ENCODE results near the gene HEPN1. TPM values are rescaled to one million over a fixed set of nuclear protein-coding genes. Genes with fewer than 3 reads are reported as not detected.

Gene HEPN1
- total RNA-seq (2011; cell fraction: chromatin; rRNA removed; ENCODE audit: low replicate concordance) = not detected in 2 replicates
- not detected in 2 replicates for total RNA-seq (2011; cell fraction: nucleolus; rRNA removed)
- total RNA-seq (2011; cell fraction: nucleoplasm; rRNA removed) = not detected in 2 replicates
- total RNA-seq (2014; rRNA removed) = not detected in 2 replicates
- not detected in 2 replicates for total RNA-seq (2014; rRNA removed; fragmentation: Illumina TruSeq; extraction: Trizol)
- not detected in 2 replicates for total RNA-seq (2015; rRNA removed; fragmentation: Illumina TruSeq; extraction: Trizol)
- total RNA-seq (2021) = not detected in 2 replicates
- polyA plus RNA-seq (2011; rRNA removed) = not detected in 2 replicates
- not detected in 2 replicates for polyA plus RNA-seq (2011; cell fraction: cytosol; rRNA removed)
- not detected in 2 replicates for polyA plus RNA-seq (2011; cell fraction: nucleus; rRNA removed)
- not detected in 2 replicates for polyA plus RNA-seq (2012)
- not detected in 2 replicates for polyA plus RNA-seq (2014; fragmentation: Illumina TruSeq; extraction: Trizol)
- polyA plus RNA-seq (2014; fragmentation: Nextera tagmentation; extraction: Ambion mirVana) = not detected
- polyA plus RNA-seq (2014; rRNA removed) = not detected in 2 replicates
- not detected in 2 replicates for polyA minus RNA-seq (2011; rRNA and poly(A)+ RNA removed)
- not detected in 2 replicates for polyA minus RNA-seq (2011; cell fraction: cytosol; rRNA and poly(A)+ RNA removed)
- not detected in 2 replicates for polyA minus RNA-seq (2011; cell fraction: nucleus; rRNA and poly(A)+ RNA removed)
- not detected for Bru-seq, nascent RNA
- not detected for BruChase-seq, experiment 1, labeled RNA remaining after a 2-hour chase
- not detected for BruChase-seq, experiment 2, labeled RNA remaining after a 6-hour chase
- long read RNA-seq, experiment 1 = 0 reads
- long read RNA-seq, experiment 2 = 0 reads
- long read RNA-seq, experiment 3 = 0 reads

GRCh38 chr11:124918950-124919349 lies at the start of gene HEPN1:
Gene HEPN1, plus strand, starts transcription at chr11:124919250.
- H4K20me1 ChIP-seq (replicated peaks; ENCODE audit: control insufficient read depth, insufficient read depth, low read length) = no peaks in the 10 kb centered on the region
- ATAC-seq (no peak), FAIRE-seq (no peak), DNase-seq (ENCODE audit: extremely low read depth in 1 of 4, low spot score in 3 of 4) (no peak)
- no peak within 1 kb of the TSS for H3K4me3 ChIP-seq
- H3K4me1 ChIP-seq (replicated peaks in 1 of 2; ENCODE audit: control insufficient read depth in 2 of 2, insufficient read depth in 2 of 2, low read length in 2 of 2) = no peaks in the 10 kb centered on the region
- H3K27me3 ChIP-seq (ENCODE audit: control insufficient read depth in 2 of 2, insufficient read depth in 2 of 2, low read length in 2 of 2) = peaks cover 22 to 45% of the 10 kb centered on the region in 2 experiments; a peak in 4 of 5 replicates
- no peak within 1 kb of the TSS for H3K27ac ChIP-seq (ENCODE audit: extremely low read depth, low read depth, low read length)
- no TSS peak for BruUV-seq (replicated peaks)
- no peak within 1 kb of the TSS; a peak in 1 of 4 replicates for H3K9ac ChIP-seq (ENCODE audit: insufficient read depth in 1 of 2, low read depth in 2 of 2, low read length in 2 of 2)
- no peak within 1 kb of the TSS for H2AFZ ChIP-seq (ENCODE audit: low read depth, low read length)
- H3K79me2 ChIP-seq (ENCODE audit: control insufficient read depth, insufficient read depth, low read length) = no peaks in the 10 kb centered on the region
- ChIA-PET POLR2A (no interaction called here), CTCF (ENCODE audit: low intra/inter-chr PET ratio) (no interaction called here)
- WGBS (ENCODE audit: insufficient coverage, low coverage, missing lambda C conversion rate) = 5% methylated on average over 3 of the region's 3 CpGs
- TF ChIP-seq ZNF280B (CRISPR knock-in tag; IDR thresholded peaks at IDR 0.05) (no peak), HNRNPUL1 (IDR thresholded peaks at IDR 0.05; ENCODE audit: low read length) (no peak), ZNF316 (IDR thresholded peaks at IDR 0.05) (peak; percentile 32; the same call in 1 of the 2 replicates), C11orf30 (IDR thresholded peaks at IDR 0.05; ENCODE audit: low read depth) (peak; percentile 11; the same call in 1 of the 2 replicates)
- TF ChIP-seq, protein P1, sequence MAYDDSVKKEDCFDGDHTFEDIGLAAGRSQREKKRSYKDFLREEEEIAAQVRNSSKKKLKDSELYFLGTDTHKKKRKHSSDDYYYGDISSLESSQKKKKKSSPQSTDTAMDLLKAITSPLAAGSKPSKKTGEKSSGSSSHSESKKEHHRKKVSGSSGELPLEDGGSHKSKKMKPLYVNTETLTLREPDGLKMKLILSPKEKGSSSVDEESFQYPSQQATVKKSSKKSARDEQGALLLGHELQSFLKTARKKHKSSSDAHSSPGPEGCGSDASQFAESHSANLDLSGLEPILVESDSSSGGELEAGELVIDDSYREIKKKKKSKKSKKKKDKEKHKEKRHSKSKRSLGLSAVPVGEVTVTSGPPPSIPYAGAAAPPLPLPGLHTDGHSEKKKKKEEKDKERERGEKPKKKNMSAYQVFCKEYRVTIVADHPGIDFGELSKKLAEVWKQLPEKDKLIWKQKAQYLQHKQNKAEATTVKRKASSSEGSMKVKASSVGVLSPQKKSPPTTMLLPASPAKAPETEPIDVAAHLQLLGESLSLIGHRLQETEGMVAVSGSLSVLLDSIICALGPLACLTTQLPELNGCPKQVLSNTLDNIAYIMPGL (CRISPR knock-in tag; IDR thresholded peaks at IDR 0.05) = no peak
- no peaks in the 10 kb centered on the region for H3K9me3 ChIP-seq (replicated peaks; ENCODE audit: control insufficient read depth, insufficient read depth, low read depth, low read length)
- H3K4me2 ChIP-seq (ENCODE audit: insufficient read depth, low read length) = no peak within 1 kb of the TSS
- intact Hi-C loops (cut with micrococcal nuclease) (no loop called here), in situ Hi-C loops (cut with MboI) (no loop called here)
- H3K9me1 ChIP-seq (ENCODE audit: control insufficient read depth, insufficient read depth, low read length) = no peaks in the 10 kb centered on the region
- H3K36me3 ChIP-seq (ENCODE audit: control insufficient read depth, insufficient read depth, low read length) = no peaks in the 10 kb centered on the region

All from K562 (cell line).